Suprapubic skin (tissue), 4 donors: ENCODE data around the gene EXD2.

Source experiments
- CTCF ChIP-seq, 2 donors: fragments of 200-600 bp in 1 of 2; fragments of 450-650 bp in 1 of 2; sonication (generic) in 1 of 2; IDR thresholded peaks; one replicate each; pipeline ENCODE4 v1.5.1; 2016 to 2019; ENCODE audit warnings: antibody characterized with exemption in 2 of 2, mild to moderate bottlenecking in 1 of 2, moderate library complexity in 1 of 2
- EP300 ChIP-seq: sonication (generic); formaldehyde crosslinking; IDR thresholded peaks from one replicate; pipeline ENCODE4 v1.6.1; 2017; ENCODE audit warnings: antibody characterized with exemption
- POLR2A ChIP-seq, 2 donors: fragments of 450-650 bp; IDR thresholded peaks; one replicate each; pipeline ENCODE4 v1.6.1; 2017; ENCODE audit warnings: antibody characterized with exemption in 2 of 2, mild to moderate bottlenecking in 2 of 2, moderate library complexity in 2 of 2
- POLR2AphosphoS5 ChIP-seq, 3 donors: sonication (generic); formaldehyde crosslinking; IDR thresholded peaks; one replicate each; pipeline ENCODE4 v1.6.1; 2017; ENCODE audit warnings: antibody characterized with exemption in 3 of 3

- TF ChIP-seq CTCF (IDR thresholded peaks at IDR 0.05) (no peak), POLR2A (IDR thresholded peaks at IDR 0.05) (no peak), POLR2AphosphoS5 (IDR thresholded peaks at IDR 0.05) (no peak), EP300 (no peak)
These were observed 76.9 kb downstream of the EXD2 start for GRCh38 chr14:69268223-69268622.
